HG03575 (cell line): ENCODE data around the gene GPC5.
A peak's percentile ranks its signal among the peaks of the same experiment; 100 is the strongest.

Experiments used
- ATAC-seq: cut with Tn5 transposase; IDR thresholded peaks from one replicate; pipeline ENCODE4 v1.9.1; 2021; ENCODE audit not compliant: unreplicated experiment, insufficient number of reproducible peaks, low FRiP score; ENCODE audit errors: extremely low read depth

GPC5 gene

DNA sequence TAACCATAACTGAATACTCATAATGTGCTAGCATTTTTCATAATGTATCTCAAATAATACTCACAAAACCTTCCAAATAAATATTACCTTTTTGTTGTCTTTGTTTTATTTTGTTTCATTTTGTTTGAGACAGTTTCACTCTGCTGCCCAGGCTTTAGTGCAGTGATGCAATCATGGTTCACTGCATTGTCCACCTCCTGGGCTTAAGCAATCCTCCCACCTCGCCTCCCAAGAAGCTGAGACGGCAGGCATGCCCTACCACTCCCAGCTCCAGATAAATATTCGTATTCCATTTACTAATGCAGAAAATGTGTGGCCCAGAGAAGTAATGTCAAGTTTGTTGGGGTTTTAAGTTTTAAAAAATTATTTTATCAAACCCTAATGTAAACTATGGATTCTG is 739.1 kb downstream of the GPC5 start:
- ATAC-seq = no peak

- no peak for ATAC-seq
Observed at GRCh38 chr13:92143766-92144165, 745.3 kb downstream of the GPC5 start.

GRCh38 chr13:92150606-92151005 is 752.2 kb downstream of the GPC5 start:
- ATAC-seq = no peak

GRCh38 chr13:92158346-92158745 is 759.9 kb downstream of the GPC5 start:
- ATAC-seq = no peak

DNA sequence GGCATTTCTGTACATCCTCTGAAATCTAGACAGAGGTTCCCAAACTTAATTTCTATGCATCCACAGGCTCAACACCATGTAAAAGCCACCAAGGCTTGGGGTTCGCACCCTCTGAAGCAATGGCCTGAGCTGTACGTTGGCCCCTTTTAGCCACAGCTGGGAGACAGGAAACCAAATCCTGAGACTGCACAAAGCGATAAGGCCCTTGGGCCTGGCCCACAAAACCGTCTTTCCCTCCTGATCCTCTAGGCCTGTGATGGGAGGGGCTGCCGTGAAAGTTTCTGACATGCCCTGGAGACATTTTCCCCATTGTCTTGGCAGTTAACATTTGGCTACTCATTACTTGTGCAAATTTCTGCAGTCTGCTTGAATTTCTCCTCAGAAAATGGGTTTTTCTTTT is 766.4 kb downstream of the GPC5 start:
- ATAC-seq = no peak

DNA sequence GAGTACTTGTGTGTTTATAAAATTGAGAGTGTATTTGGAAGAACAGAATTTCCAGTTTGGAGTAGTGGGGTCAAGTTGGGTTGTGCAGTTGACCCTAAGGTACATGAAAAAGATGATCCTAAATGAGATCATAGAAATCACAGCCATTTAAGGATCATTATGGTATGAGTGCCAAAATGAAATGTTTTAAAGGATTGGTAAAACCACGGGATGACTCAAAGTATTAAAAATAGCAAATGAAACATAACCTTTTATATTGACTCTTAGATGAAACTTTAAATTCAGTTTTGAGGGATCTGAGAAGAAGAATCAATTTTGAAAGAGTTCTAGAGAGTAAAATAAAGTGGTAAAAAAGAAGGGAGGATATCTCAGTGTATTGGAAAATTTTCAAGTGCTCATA is 773.8 kb downstream of the GPC5 start:
- ATAC-seq = no peak

GRCh38 chr13:92173254-92173653 is 774.8 kb downstream of the GPC5 start:
- no peak for ATAC-seq

- ATAC-seq = no peak
Observed at GRCh38 chr13:92175330-92175729, 776.9 kb downstream of the GPC5 start.

DNA sequence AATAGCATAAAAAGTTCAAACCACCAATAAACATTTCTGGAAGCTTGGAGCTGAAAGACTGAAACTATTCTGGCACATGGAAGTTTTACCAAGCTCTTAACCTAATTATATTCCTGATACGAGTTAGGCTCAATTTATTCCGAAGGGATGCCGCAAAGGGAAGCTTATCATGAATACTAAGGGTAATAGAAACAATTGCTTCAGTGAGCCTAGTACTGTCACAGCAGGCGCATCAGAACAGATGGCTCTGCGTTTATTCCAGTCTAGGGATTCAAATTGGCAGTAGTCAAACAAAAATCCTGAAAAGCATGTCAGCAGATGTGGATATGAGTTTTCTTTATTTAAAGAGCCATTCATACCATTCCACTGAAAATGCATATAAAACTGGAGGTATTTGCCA is 779.5 kb downstream of the GPC5 start:
- ATAC-seq = no peak

DNA sequence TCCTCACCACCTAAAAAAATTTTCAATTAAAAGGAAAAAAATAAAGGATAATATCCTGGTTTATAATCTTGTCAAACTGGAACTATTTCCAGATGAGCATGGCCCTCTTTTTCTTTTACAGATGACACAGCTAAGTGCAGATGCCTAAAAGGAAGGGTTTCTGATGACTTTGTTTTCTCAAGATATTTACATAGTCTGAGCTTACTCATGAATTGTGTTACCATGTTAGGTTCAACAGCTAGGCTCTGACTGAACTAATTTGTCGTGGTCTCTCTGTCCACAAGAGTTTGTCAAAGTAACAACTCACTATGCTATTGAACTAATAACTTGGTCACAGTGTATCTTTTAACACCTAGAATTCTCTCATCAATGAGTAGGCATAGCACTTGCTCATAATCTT is 780.8 kb downstream of the GPC5 start:
- no peak for ATAC-seq

- ATAC-seq = peak; percentile 78
Observed at GRCh38 chr13:92187378-92187989, 789.1 kb downstream of the GPC5 start.

DNA sequence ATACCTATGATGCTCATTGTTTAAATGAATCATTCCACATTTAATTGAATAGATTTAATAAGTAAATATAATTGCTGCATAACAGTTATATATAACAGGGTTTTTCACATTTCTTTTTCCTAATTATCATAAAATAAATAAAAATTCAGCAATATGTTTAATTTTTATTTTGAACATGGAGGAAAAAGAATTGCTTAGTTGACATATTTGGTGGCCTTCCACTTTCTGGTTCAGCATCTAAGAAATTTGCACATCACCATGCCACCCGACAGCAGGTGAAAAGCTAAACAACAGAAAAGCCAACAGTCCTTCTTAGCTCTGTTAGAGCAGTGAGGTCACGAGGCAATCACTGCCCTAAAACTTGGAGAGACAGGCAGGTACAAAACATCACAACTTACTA is 790.2 kb downstream of the GPC5 start:
- no peak for ATAC-seq

GRCh38 chr13:92196591-92197256 is 798.3 kb downstream of the GPC5 start:
- no peak for ATAC-seq

- ATAC-seq = no peak
Observed at GRCh38 chr13:92197669-92198068, 799.2 kb downstream of the GPC5 start.

GRCh38 chr13:92218615-92219014 is 820.2 kb downstream of the GPC5 start:
- no peak for ATAC-seq

DNA sequence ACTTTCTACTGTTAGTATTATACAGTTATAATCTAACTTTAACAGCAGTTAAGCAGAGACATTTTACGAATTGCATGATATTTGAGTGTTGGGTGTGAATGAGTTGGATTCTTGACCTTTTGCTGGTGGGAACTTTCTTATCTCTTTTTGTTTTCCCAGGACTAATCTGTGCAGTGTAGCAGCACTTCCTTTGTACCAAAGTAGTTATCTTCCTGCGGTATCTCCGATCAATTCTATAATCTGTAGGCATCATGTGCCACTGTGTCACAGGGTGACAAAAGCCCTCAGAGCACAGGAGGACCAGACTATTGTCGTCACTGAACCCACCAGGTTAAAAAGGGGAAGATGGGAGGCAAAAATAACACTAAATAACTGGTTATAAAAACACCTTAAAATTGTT is 823.5 kb downstream of the GPC5 start:
- no peak for ATAC-seq

GRCh38 chr13:92224052-92224821 is 825.8 kb downstream of the GPC5 start:
- no peak for ATAC-seq

- ATAC-seq = no peak
Observed at GRCh38 chr13:92224825-92225224, 826.4 kb downstream of the GPC5 start.

DNA sequence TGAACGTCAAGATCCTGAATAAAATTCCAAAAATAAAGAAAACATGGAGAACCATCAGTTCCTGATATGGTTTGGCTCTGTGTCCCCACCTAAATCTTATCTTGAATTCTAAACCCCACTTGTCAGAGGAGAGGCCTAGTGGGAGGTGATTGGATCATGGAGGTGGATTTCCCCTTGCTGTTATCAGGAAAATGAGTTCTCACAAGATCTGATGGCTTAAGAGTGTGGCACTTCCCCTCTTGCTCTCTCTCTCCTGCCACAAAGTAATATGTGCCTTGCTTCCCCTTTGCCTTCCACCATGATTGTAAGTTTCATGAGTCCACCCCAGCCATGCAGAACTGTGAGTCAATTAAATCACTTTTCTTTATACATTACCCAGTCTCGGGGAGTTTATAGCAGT is 827.4 kb downstream of the GPC5 start:
- ATAC-seq = no peak

DNA sequence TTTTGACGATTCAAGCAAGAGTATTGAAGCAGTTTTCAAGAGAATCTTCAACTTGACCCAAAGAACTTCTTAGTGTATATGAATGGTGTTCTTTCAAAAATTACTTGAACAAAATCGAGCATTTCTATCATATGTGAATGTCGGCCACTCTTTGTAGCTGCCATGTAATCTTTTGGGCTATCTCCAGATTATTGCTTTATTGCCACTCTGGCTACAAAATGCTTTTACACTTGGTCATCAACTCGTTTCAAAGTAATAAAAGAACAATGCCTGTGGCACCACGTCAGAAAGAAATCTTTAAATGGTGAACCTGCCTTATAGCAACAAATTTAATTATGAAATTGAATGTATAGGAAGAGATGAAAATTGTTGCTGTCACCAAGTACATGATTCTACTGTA is 834.5 kb downstream of the GPC5 start:
- ATAC-seq = no peak
